Gastrocnemius medialis (tissue), 4 donors: ENCODE measurements around the gene ANKRD63.

Experiments
- CTCF ChIP-seq, 5 experiments: fragments of 450-650 bp in 3 of 5; fragments of 200-600 bp in 2 of 5; sonication (generic) in 2 of 5; IDR thresholded peaks in 4 of 5; conservative IDR thresholded peaks in 1 of 5; 1 replicate in 4 of 5; 2 replicates in 1 of 5; pipeline ENCODE4 v1.5.1; 2016 to 2019; ENCODE audit warnings: antibody characterized with exemption in 5 of 5, mild to moderate bottlenecking in 3 of 5, moderate library complexity in 3 of 5
- POLR2A ChIP-seq, 2 donors: fragments of 450-650 bp; IDR thresholded peaks; one replicate each; pipeline ENCODE4 v1.6.1; 2017; ENCODE audit warnings: antibody characterized with exemption in 2 of 2, mild to moderate bottlenecking in 2 of 2, moderate library complexity in 2 of 2

- TF ChIP-seq CTCF (IDR thresholded peaks at IDR 0.05 in 4 of 5, conservative IDR thresholded peaks at IDR 0.05 in 1 of 5) (no peak), POLR2A (IDR thresholded peaks at IDR 0.05) (no peak)
These were observed 45.9 kb upstream of the ANKRD63 start for GRCh38 chr15:40328751-40329150.
